22Rv1 (cell line): ENCODE data around the gene SYNGR3.
A peak's percentile ranks its signal among the peaks of the same experiment; 100 is the strongest.

Experiments
- CTCF ChIP-seq: fragments of 450-650 bp; IDR thresholded peaks from 2 replicates; pipeline ENCODE4 v1.5.1; 2017; ENCODE audit warnings: mild to moderate bottlenecking
- ZFX ChIP-seq: fragments of 450-650 bp; IDR thresholded peaks from 2 replicates; pipeline ENCODE4 v1.6.1; 2017; ENCODE audit warnings: antibody characterized with exemption, borderline replicate concordance

- peak; percentile 15; the same call in 1 of the 2 replicates for TF ChIP-seq CTCF
- TF ChIP-seq ZFX: no peak
These were observed 37.5 kb downstream of the SYNGR3 start for GRCh38 chr16:2027024-2028010.
